Astrocyte (in vitro differentiated cells and primary cell): ENCODE measurements around the gene GREB1.

ENCODE experiments used
- CTCF ChIP-seq: IDR thresholded peaks from 2 replicates; pipeline ENCODE4 v1.5.1; 2011; ENCODE audit warnings: low read depth, mild to moderate bottlenecking, inconsistent platforms, low read length, moderate library complexity; ENCODE audit not compliant: insufficient read depth
- EZH2 ChIP-seq: IDR thresholded peaks from 2 replicates; pipeline ENCODE4 v1.6.1; 2012; ENCODE audit warnings: mild to moderate bottlenecking, low read length, inconsistent platforms; ENCODE audit not compliant: insufficient read depth

GRCh38 chr2:11674983-11675382 lies 141.1 kb downstream of the GREB1 start:
- TF ChIP-seq CTCF (no peak), EZH2 (no peak)
